ENCODE data around the gene ADAMTS8. TPM values are rescaled to one million over a fixed set of nuclear protein-coding genes. Genes with fewer than 3 reads are reported as not detected.

Gene ADAMTS8
- total and polyA plus RNA-seq, 10 of the 15 experiments (the other 5 are each of a cell fraction or from before 2014, with no cell fraction given): not detected

GRCh38 chr11:130369713-130370112, 58.7 kb downstream of the ADAMTS8 start:
- SMC1A ChIA-PET (ENCODE audit: uncharacterized antibody, unreplicated experiment): interaction anchor here (0.8 to 5.1 kb wide), 4 partner anchors 61 to 238 kb away, joined by 3 to 34 read pairs (median 5); no protein-coding TSS in a partner anchor
- Histone ChIP-seq H3K9me3 (replicated peaks; ENCODE audit: control insufficient read depth, insufficient read depth, low read length) (no peaks in the 10 kb centered on the region), H3K79me2 (ENCODE audit: control insufficient read depth, insufficient read depth, low read length) (no peaks in the 10 kb centered on the region), H4K20me1 (ENCODE audit: control insufficient read depth, insufficient read depth) (no peaks in the 10 kb centered on the region), H3K4me1 (ENCODE audit: control insufficient read depth, insufficient read depth, low read length) (no peaks in the 10 kb centered on the region), H3K36me3 (ENCODE audit: control insufficient read depth in 2 of 2, insufficient read depth in 2 of 2, low read length in 1 of 2) (no peaks in the 10 kb centered on the region), H3K9ac (ENCODE audit: control insufficient read depth, insufficient read depth, low read length) (no peak overlapping the region), H2AFZ (ENCODE audit: control insufficient read depth, low read depth, low read length) (no peak overlapping the region), H3K4me3 (no peak overlapping the region), H3K27ac (ENCODE audit: control insufficient read depth, insufficient read depth) (no peak overlapping the region), H3K4me2 (ENCODE audit: control insufficient read depth, insufficient read depth) (no peak overlapping the region), H3K27me3 (replicated peaks in 1 of 2; ENCODE audit: control insufficient read depth in 2 of 2, insufficient read depth in 2 of 2, low read length in 1 of 2) (peaks cover 0 to 6% of the 10 kb centered on the region in 2 experiments; a peak in 2 of 4 replicates)
- FAIRE-seq (no peak), ATAC-seq (no peak), DNase-seq (ENCODE audit: low read depth, low spot score) (no peak)
- no peak for TF ChIP-seq CREB1 (IDR thresholded peaks at IDR 0.05; ENCODE audit: low read depth)
- TF ChIP-seq MTA2 (IDR thresholded peaks at IDR 0.05; ENCODE audit: low read depth): no peak
- no peak for TF ChIP-seq CHD1 (IDR thresholded peaks at IDR 0.05; ENCODE audit: low read depth, low read length)
- TF ChIP-seq NRF1 (conservative IDR thresholded peaks at IDR 0.05; ENCODE audit: low read depth, low read length): no peak
- no peak for TF ChIP-seq ZBTB33 (IDR thresholded peaks at IDR 0.05)
- intact Hi-C loops (cut with micrococcal nuclease; ENCODE audit: unreplicated experiment): no loop called here
- CTCF ChIA-PET: interaction anchor here (0.9 to 4.8 kb wide), 5 partner anchors 26 to 157 kb away, joined by 3 to 72 read pairs (median 3); no protein-coding TSS in a partner anchor
- RAD21 ChIA-PET (ENCODE audit: unreplicated experiment): interaction anchor here (0.9 to 5.2 kb wide), 3 partner anchors 100 to 157 kb away, joined by 3 to 43 read pairs (median 4); no protein-coding TSS in a partner anchor
- POLR2A ChIA-PET: no interaction called here
- no TSS peak for BruUV-seq (replicated peaks)
- 12% methylated on average over 4 of the region's 4 CpGs for whole genome bisulfite sequencing (ENCODE audit: insufficient coverage, insufficient replicate concordance, low lambda C conversion rate, missing lambda C conversion rate)
- in situ Hi-C loops (cut with MboI): no loop called here
